C4-2B (cell line): ENCODE results near the gene PRPF19.
A peak's percentile ranks its signal among the peaks of the same experiment; 100 is the strongest.

ENCODE experiments used
- H3K27ac ChIP-seq: fragments of 450-650 bp; 2 replicates; pipeline ENCODE4 v1.5.1; 2017
- CTCF ChIP-seq: fragments of 450-650 bp; conservative IDR thresholded peaks from 2 replicates; pipeline ENCODE4 v1.5.1; 2017; ENCODE audit warnings: mild to moderate bottlenecking
- ZFX ChIP-seq: fragments of 450-650 bp; IDR thresholded peaks from 2 replicates; pipeline ENCODE4 v1.6.1; 2017

The PRPF19 gene

DNA sequence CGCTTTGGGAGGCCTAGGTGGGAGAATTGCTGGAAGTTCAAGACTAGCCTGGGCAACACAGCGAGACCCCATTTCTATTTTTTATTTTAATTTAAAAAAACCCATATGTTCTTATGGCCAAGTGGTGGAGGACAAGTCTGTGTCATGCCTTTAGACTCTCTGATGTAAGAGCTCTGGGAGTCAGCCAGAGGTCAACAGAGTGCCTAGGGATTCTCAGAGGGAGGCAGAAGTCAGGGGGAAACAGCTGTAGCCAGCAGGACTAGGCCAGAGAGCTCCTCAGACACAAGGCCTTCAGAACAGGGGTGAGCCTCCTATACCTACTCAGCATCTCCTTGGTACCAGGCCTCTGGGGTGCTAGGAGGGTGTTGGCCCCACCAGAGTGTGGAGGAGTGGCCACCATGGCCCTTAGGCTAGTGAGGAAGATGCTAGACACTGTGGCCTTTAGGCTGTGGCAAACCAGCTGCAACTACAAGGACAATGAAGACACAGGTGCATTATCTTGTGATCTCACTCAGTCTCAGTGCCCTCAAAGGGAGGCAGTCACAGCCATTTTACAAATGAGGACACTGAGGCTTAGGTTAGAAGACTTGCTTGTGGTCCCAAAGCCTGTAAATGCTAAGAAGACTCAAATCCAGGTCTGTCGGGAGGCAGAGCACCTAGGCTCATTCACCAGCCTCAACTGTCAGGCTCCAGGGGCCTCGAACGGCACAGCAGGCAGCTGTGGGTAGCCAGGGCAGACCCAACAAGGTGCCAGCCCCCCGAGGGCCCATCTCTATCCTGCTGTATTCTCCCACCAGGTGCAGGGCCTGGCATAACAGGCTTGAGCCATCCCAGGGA is 34.0 kb downstream of the PRPF19 start:
- TF ChIP-seq ZFX (no peak), CTCF (no peak)
- no peak overlapping the region for H3K27ac ChIP-seq

DNA sequence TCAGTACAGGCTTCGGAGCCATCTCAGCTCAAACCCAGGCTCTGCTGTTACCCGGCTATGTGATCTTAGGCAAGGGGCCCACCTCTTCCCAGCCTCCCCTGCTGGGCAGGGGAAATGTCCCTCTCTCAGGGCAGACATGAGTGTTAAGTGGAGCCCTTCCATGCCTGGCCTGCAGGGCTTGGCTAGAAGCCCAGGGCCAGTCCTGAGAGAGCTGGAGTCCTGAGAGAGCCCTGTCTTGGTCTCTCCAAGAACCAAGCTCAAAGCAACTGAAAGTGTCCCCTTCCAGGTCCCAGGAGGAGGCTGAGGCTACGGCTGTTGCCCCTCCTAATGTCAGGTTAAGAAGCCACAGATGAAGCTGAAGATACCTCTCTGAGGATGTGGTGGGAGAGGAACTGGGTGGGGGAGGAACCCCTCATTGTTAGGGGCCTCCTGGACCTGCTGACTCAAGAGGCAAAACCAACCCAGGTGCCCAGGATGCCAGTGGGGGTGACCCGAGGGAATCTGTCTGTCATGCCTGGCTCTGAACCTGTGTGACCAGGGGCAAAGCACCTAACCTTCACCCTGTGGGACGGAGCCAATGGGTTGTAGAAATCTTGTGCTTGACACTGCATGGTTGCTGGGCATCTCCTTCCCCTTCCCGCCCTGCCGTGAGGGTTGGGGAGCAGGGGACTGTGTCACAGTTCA is 34.9 kb downstream of the PRPF19 start:
- TF ChIP-seq ZFX = no peak
- no peak overlapping the region; the same call in 1 of the 2 replicates for H3K27ac ChIP-seq

GRCh38 chr11:60870733-60871377 is 35.5 kb downstream of the PRPF19 start:
- TF ChIP-seq CTCF = no peak
- no peak for TF ChIP-seq ZFX
- H3K27ac ChIP-seq = no peak overlapping the region; the same call in 1 of the 2 replicates

DNA sequence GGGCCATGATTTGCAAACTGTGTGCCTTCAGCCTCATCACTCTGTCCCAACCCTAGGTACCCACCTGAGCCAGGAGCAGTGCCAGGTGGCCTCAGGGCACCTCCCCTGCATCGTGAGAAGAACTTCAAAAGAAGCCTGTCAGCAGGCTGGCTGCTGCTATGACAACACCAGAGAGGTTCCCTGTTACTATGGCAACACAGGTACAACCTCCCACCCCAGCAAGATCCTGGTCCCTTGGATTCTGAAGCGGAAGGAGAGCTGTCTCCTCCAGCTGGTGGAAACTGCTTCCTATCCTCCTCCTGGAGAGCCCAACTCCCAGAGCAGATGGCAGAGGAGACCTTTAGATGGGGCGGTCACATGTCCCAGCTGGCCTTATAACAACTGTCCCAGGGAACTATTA is 36.1 kb downstream of the PRPF19 start:
- TF ChIP-seq CTCF (no peak), ZFX (no peak)
- H3K27ac ChIP-seq = no peak overlapping the region

- H3K27ac ChIP-seq = no peak overlapping the region; the same call in 1 of the 2 replicates
- TF ChIP-seq CTCF (no peak), ZFX (no peak)
These were observed 36.9 kb downstream of the PRPF19 start for GRCh38 chr11:60869451-60869825.

DNA sequence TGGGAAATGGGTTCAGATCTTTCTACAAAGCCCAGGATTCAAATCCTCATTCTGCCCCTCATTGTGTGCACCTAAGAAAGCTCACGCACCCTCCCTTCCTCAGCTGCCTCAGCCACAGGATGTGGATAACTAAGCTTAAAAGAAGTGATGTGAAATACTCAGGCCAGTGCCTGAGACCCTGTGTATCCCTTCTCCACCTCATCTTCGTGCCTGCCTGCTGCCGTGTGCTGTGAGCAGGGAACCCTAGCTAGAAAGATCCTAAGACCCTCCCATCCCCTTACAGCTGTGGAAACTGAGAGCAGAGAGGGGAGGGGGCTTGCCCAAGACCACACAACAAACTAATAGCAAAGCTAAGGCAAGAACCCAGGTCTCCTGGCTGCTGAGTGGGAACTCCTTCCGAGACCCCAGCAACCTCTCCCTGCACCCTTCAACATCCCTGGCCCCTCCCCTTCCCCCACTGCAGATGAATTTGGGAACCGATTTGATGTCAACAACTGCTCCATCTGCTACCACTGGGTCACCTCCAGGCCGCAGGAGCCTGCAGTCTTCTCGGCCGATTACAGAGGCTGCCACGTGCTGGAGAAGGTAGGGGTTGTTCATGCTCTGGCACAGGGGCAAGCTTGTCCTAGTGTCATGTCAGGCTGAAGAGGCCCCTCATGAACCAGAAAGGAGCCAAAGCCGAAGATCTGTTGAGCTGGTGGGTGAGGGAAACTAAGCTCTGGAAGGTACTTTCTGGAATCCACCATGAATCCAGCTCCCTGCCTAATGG is 37.5 kb downstream of the PRPF19 start:
- peak overlapping the region; percentile 89; the same call in 1 of the 2 replicates for H3K27ac ChIP-seq
- TF ChIP-seq CTCF (no peak), ZFX (no peak)

DNA sequence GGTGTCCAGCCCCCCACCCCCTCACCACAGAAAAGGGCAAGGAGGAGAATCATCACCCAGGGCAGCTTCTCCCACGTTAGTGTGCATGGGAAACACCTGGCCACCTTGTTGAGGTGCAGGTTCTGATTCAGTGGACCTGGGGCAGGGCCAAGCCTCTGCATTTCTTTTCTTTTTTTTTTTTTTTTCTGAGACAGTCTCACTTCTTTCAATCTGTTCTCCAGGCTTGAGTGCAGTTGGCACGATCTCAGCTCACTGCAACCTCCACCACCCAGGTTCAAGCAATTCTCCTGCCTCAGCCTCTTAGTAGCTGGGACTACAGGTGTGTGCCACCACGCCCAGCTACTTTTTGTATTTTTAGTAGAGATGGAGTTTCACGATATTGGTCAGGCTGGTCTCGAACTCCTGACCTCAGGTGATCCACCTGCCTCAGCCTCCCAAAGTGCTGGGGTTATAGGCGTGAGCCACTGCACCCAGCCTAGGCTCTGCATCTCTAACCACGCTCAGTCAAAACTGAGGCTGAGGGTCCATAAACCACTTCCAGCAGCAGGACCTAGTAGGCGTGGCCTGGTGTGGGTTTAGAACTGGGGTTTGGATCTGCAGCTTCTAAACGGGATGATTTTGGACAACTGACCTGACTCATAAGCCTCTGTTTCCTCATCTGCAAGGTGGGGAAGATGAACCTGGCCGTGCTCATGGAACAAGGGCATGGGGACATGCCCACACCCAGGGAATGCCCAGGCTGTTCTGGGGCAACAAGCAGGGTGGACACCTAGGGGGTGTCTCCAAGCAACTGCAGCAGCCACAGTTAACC is 38.3 kb downstream of the PRPF19 start:
- TF ChIP-seq CTCF = no peak
- no peak for TF ChIP-seq ZFX

More for the DNA sequence above, 38.3 kb downstream of the PRPF19 start:
- H3K27ac ChIP-seq = peak overlapping the region; percentile 89
